Measurements from ENCODE around the gene BANK1. TPM values are rescaled to one million over a fixed set of nuclear protein-coding genes. Genes with fewer than 3 reads are reported as not detected.

BANK1 gene
- total RNA-seq, 2 donors from 2014 or later, result 0.53 to 0.57 TPM

DNA sequence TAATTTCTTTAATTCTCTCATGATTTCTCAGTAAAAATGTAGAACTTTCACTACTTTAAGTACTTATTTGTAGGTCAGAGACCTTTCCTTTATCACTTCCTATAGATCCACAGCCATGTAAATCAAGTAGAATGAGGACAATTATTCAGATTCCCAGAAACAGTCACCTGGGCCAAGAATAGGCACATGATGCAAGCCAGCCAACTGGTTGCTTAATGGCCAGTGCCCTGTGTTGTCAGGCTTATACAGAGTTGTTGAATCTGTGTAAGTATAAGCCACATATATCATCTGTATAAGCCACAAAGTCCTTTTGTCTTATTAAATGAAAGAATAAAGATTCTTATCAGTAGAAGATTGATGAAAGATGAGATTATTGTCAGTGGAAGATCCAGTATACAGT lies 5.2 kb downstream of the BANK1 start:
- Histone ChIP-seq H3K9me3 (ENCODE audit: control insufficient read depth, low read length) (no peaks in the 10 kb centered on the region), H3K27ac (ENCODE audit: low read depth, low read length) (no peak overlapping the region), H3K4me3 (ENCODE audit: low read length) (no peak overlapping the region), H3K27me3 (ENCODE audit: control insufficient read depth, insufficient read depth, low read length, poor library complexity, severe bottlenecking) (peaks cover 8% of the 10 kb centered on the region), H3K4me1 (ENCODE audit: control insufficient read depth, insufficient read depth, low read length) (no peaks in the 10 kb centered on the region), H3K9ac (ENCODE audit: extremely low read depth, low read length, poor library complexity, severe bottlenecking) (no peak overlapping the region), H3K36me3 (ENCODE audit: control insufficient read depth, insufficient read depth, low read length) (no peaks in the 10 kb centered on the region)
- Mint-ChIP-seq H3K27me3 (ENCODE audit: insufficient read depth) (peaks cover 9% of the 10 kb centered on the region), H3K4me3 (no peak overlapping the region), H3K4me1 (peaks cover 1% of the 10 kb centered on the region), H3K36me3 (ENCODE audit: low read depth) (no peaks in the 10 kb centered on the region), H3K27ac (no peak overlapping the region), H3K9me3 (peaks cover 2% of the 10 kb centered on the region)
- no peak for DNase-seq
- TF ChIP-seq, protein P1, sequence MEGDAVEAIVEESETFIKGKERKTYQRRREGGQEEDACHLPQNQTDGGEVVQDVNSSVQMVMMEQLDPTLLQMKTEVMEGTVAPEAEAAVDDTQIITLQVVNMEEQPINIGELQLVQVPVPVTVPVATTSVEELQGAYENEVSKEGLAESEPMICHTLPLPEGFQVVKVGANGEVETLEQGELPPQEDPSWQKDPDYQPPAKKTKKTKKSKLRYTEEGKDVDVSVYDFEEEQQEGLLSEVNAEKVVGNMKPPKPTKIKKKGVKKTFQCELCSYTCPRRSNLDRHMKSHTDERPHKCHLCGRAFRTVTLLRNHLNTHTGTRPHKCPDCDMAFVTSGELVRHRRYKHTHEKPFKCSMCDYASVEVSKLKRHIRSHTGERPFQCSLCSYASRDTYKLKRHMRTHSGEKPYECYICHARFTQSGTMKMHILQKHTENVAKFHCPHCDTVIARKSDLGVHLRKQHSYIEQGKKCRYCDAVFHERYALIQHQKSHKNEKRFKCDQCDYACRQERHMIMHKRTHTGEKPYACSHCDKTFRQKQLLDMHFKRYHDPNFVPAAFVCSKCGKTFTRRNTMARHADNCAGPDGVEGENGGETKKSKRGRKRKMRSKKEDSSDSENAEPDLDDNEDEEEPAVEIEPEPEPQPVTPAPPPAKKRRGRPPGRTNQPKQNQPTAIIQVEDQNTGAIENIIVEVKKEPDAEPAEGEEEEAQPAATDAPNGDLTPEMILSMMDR (conservative IDR thresholded peaks at IDR 0.05), result no peak

DNA sequence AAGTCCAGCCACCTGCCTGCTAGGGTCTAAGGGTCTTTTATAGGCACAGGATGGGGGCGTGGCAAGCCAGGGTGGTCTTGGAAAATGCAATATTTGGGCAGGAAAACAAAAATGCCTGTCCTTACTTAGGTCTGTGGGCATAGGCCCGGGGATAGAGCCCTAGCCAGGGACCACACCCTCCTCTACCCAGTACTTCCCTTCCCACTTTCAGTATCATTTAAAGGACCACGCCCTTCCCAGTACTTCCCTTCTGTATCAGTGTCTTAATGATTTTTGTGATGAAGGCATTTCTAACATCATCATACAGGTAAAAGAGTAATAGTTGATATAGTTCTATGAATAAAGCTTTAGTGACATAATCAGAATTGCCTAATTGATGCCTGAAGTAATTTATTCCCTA lies 11.4 kb downstream of the BANK1 start:
- peaks cover 2% of the 10 kb centered on the region for H3K9me3 Mint-ChIP-seq

DNA sequence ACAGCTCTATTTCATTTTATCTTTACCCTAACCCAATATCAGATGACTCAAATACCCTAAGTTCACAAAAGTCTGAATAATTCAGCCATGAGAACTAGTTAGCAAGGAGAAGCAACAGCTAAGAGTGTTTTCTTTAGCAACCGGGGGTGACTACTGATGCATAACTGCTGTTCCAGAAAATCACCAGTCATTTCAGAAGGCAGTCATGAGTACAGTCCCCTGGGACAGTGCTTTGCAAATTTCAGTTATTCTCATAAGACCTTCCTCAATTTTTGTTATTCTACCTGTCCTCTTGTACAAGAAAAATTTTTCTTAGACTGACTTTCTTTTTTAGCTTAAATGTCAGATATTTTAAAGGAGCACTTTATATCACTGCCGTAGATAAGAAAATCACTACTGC lies 16.4 kb downstream of the BANK1 start:
- H3K9me3 ChIP-seq (ENCODE audit: control insufficient read depth, low read length), result no peaks in the 10 kb centered on the region
- no peak overlapping the region for H3K9ac ChIP-seq (ENCODE audit: extremely low read depth, low read length, poor library complexity, severe bottlenecking)
- DNase-seq, result no peak
- H3K27ac Mint-ChIP-seq, result no peak overlapping the region
- H3K4me3 ChIP-seq (ENCODE audit: low read length), result no peak overlapping the region
- no peaks in the 10 kb centered on the region for H3K4me1 ChIP-seq (ENCODE audit: control insufficient read depth, insufficient read depth, low read length)
- H3K36me3 Mint-ChIP-seq (ENCODE audit: low read depth), result no peaks in the 10 kb centered on the region
- H3K4me3 Mint-ChIP-seq, result no peak overlapping the region
- no peaks in the 10 kb centered on the region for H3K36me3 ChIP-seq (ENCODE audit: control insufficient read depth, insufficient read depth, low read length)
- no peaks in the 10 kb centered on the region for H3K27me3 ChIP-seq (ENCODE audit: control insufficient read depth, insufficient read depth, low read length, poor library complexity, severe bottlenecking)
- no peaks in the 10 kb centered on the region for H3K9me3 Mint-ChIP-seq
- TF ChIP-seq, protein P1 (conservative IDR thresholded peaks at IDR 0.05), result no peak
- H3K27me3 Mint-ChIP-seq (ENCODE audit: insufficient read depth), result no peaks in the 10 kb centered on the region
- no peak overlapping the region for H3K27ac ChIP-seq (ENCODE audit: low read depth, low read length)
- 94 to 100% methylated on average over 1 of the region's 2 CpGs for WGBS, 2 experiments (ENCODE audit: insufficient coverage in 1 of 2, insufficient read length in 1 of 2)
- H3K4me1 Mint-ChIP-seq, result no peaks in the 10 kb centered on the region

More for the DNA sequence above, 11.4 kb downstream of the BANK1 start:
- TF ChIP-seq, protein P1 (conservative IDR thresholded peaks at IDR 0.05), result no peak
- Histone ChIP-seq H3K27ac (ENCODE audit: low read depth, low read length) (no peak overlapping the region), H3K9me3 (ENCODE audit: control insufficient read depth, low read length) (no peaks in the 10 kb centered on the region), H3K9ac (ENCODE audit: extremely low read depth, low read length, poor library complexity, severe bottlenecking) (no peak overlapping the region), H3K27me3 (ENCODE audit: control insufficient read depth, insufficient read depth, low read length, poor library complexity, severe bottlenecking) (no peaks in the 10 kb centered on the region), H3K4me3 (ENCODE audit: low read length) (no peak overlapping the region), H3K4me1 (ENCODE audit: control insufficient read depth, insufficient read depth, low read length) (no peaks in the 10 kb centered on the region), H3K36me3 (ENCODE audit: control insufficient read depth, insufficient read depth, low read length) (no peaks in the 10 kb centered on the region)
- 91% methylated on average over 3 of the region's 3 CpGs; no CpG with 5 or more reads in 1 of the 2 experiments for WGBS, 2 experiments (ENCODE audit: insufficient coverage in 1 of 2, insufficient read length in 1 of 2)
- no peak overlapping the region for H3K27ac Mint-ChIP-seq
- H3K4me3 Mint-ChIP-seq, result no peak overlapping the region
- peaks cover 1% of the 10 kb centered on the region for H3K4me1 Mint-ChIP-seq
- no peaks in the 10 kb centered on the region for H3K27me3 Mint-ChIP-seq (ENCODE audit: insufficient read depth)
- no peak for DNase-seq
- no peaks in the 10 kb centered on the region for H3K36me3 Mint-ChIP-seq (ENCODE audit: low read depth)

Measured in endodermal cell (in vitro differentiated cells).